Mucosa of stomach (tissue), 1 donor: Measurements from ENCODE around the gene LY6G5C.

Experiments used
- H3K27me3 ChIP-seq: one replicate; pipeline ENCODE4 v1.7.0; 2013; ENCODE audit warnings: mild to moderate bottlenecking, low read length; ENCODE audit not compliant: control insufficient read depth, insufficient read depth
- H3K36me3 ChIP-seq: one replicate; pipeline ENCODE4 v1.7.0; 2013; ENCODE audit warnings: low read length; ENCODE audit not compliant: control insufficient read depth, insufficient read depth
- H3K4me1 ChIP-seq: one replicate; pipeline ENCODE4 v1.7.0; 2013; ENCODE audit warnings: mild to moderate bottlenecking, low read length; ENCODE audit not compliant: control insufficient read depth, insufficient read depth
- H3K4me3 ChIP-seq: one replicate; pipeline ENCODE4 v1.7.0; 2013; ENCODE audit warnings: low read length
- H3K9ac ChIP-seq: one replicate; pipeline ENCODE4 v1.7.0; 2013; ENCODE audit warnings: mild to moderate bottlenecking, low read length, moderate library complexity
- H3K9me3 ChIP-seq: one replicate; pipeline ENCODE4 v1.7.0; 2013; ENCODE audit warnings: mild to moderate bottlenecking, low read length, moderate library complexity; ENCODE audit not compliant: control insufficient read depth
- donor health status: Pancreatic carcinoma.

Gene LY6G5C

GRCh38 chr6:31662124-31662723 lies 18.6 kb downstream of the LY6G5C start:
- Histone ChIP-seq H3K27me3 (no peaks in the 10 kb centered on the region), H3K9me3 (no peaks in the 10 kb centered on the region), H3K36me3 (peaks cover 3% of the 10 kb centered on the region), H3K4me3 (no peak overlapping the region), H3K4me1 (peaks cover 44% of the 10 kb centered on the region), H3K9ac (no peak overlapping the region)

- Histone ChIP-seq H3K9ac (peak overlapping the region; percentile 83), H3K36me3 (peaks cover 5% of the 10 kb centered on the region), H3K4me3 (no peak overlapping the region), H3K9me3 (no peaks in the 10 kb centered on the region), H3K27me3 (no peaks in the 10 kb centered on the region), H3K4me1 (peaks cover 41% of the 10 kb centered on the region)
These were observed 19.4 kb downstream of the LY6G5C start for GRCh38 chr6:31661262-31662123.

GRCh38 chr6:31660381-31661261 lies 20.2 kb downstream of the LY6G5C start, which contains the start of gene C6orf47:
C6orf47 (minus strand) TSS chr6:31660778; CDS start chr6:31659947, 831 bp downstream.
- Histone ChIP-seq H3K4me1 (peaks cover 38% of the 10 kb centered on the region), H3K27me3 (no peaks in the 10 kb centered on the region), H3K9ac (peak within 1 kb of the TSS; percentile 83), H3K4me3 (peak within 1 kb of the TSS; percentile 83), H3K36me3 (peaks cover 5% of the 10 kb centered on the region), H3K9me3 (no peaks in the 10 kb centered on the region)

- H3K4me1 ChIP-seq = peaks cover 38% of the 10 kb centered on the region
- H3K9me3 ChIP-seq = no peaks in the 10 kb centered on the region
- peak overlapping the region; percentile 83 for H3K9ac ChIP-seq
- H3K27me3 ChIP-seq = no peaks in the 10 kb centered on the region
- H3K4me3 ChIP-seq = peak overlapping the region; percentile 83
- peaks cover 5% of the 10 kb centered on the region for H3K36me3 ChIP-seq
These were observed 21.1 kb downstream of the LY6G5C start for GRCh38 chr6:31659649-31660380.

- Histone ChIP-seq H3K27me3 (no peaks in the 10 kb centered on the region), H3K9ac (peak overlapping the region; percentile 83), H3K4me3 (peak overlapping the region; percentile 83), H3K4me1 (peaks cover 35% of the 10 kb centered on the region), H3K36me3 (peaks cover 5% of the 10 kb centered on the region), H3K9me3 (no peaks in the 10 kb centered on the region)
These were observed 21.8 kb downstream of the LY6G5C start for GRCh38 chr6:31658983-31659648.

GRCh38 chr6:31658158-31658688 lies 22.6 kb downstream of the LY6G5C start:
- no peaks in the 10 kb centered on the region for H3K9me3 ChIP-seq
- peaks cover 5% of the 10 kb centered on the region for H3K36me3 ChIP-seq
- H3K9ac ChIP-seq = no peak overlapping the region
- H3K4me1 ChIP-seq = peaks cover 26% of the 10 kb centered on the region
- no peak overlapping the region for H3K4me3 ChIP-seq
- no peaks in the 10 kb centered on the region for H3K27me3 ChIP-seq

- H3K27me3 ChIP-seq = no peaks in the 10 kb centered on the region
- H3K4me3 ChIP-seq = no peak overlapping the region
- peaks cover 25% of the 10 kb centered on the region for H3K4me1 ChIP-seq
- no peak overlapping the region for H3K9ac ChIP-seq
- no peaks in the 10 kb centered on the region for H3K9me3 ChIP-seq
- peaks cover 5% of the 10 kb centered on the region for H3K36me3 ChIP-seq
These were observed 23.3 kb downstream of the LY6G5C start for GRCh38 chr6:31657406-31658157.

- H3K9ac ChIP-seq = no peak within 1 kb of the TSS
- no peak within 1 kb of the TSS for H3K4me3 ChIP-seq
- H3K9me3 ChIP-seq = no peaks in the 10 kb centered on the region
- peaks cover 29% of the 10 kb centered on the region for H3K4me1 ChIP-seq
- H3K27me3 ChIP-seq = no peaks in the 10 kb centered on the region
- H3K36me3 ChIP-seq = peaks cover 5% of the 10 kb centered on the region
These were observed 25.3 kb downstream of the LY6G5C start, which contains the start of gene APOM for GRCh38 chr6:31655349-31656237. APOM (plus strand) TSS chr6:31655894; CDS start chr6:31655967, 73 bp downstream.

- Histone ChIP-seq H3K27me3 (no peaks in the 10 kb centered on the region), H3K9ac (no peak overlapping the region), H3K9me3 (no peaks in the 10 kb centered on the region), H3K36me3 (peaks cover 5% of the 10 kb centered on the region), H3K4me1 (peaks cover 29% of the 10 kb centered on the region), H3K4me3 (no peak overlapping the region)
These were observed 26.1 kb downstream of the LY6G5C start for GRCh38 chr6:31654574-31655348.
